Esophagus muscularis mucosa (tissue), 4 donors: ENCODE measurements around the gene BPIFB6. TPM values are rescaled to one million over a fixed set of nuclear protein-coding genes. Genes with fewer than 3 reads are reported as not detected.

ENCODE experiments used
- DNase-seq: peaks from one replicate; pipeline ENCODE4 v3.0.0-alpha.2; 2017; ENCODE audit errors: extremely low spot score
- H3K27ac ChIP-seq, 4 donors: fragments of 200-600 bp; sonication (generic); replicated peaks in 1 of 4; 1 replicate in 3 of 4; 2 replicates in 1 of 4; pipeline ENCODE4 v1.5.1; 2016 to 2019; ENCODE audit warnings: mild to moderate bottlenecking in 1 of 4
- H3K27me3 ChIP-seq, 4 donors: fragments of 200-600 bp; sonication (generic); one replicate each; pipeline versions ENCODE4 v1.5.1 to v1.6.0; 2016 to 2019
- H3K36me3 ChIP-seq, 4 donors: fragments of 200-600 bp; sonication (generic); one replicate each; pipeline ENCODE4 v1.5.1; 2016 to 2019
- H3K4me1 ChIP-seq, 4 donors: fragments of 200-600 bp; sonication (generic); one replicate each; pipeline ENCODE4 v1.5.1; 2016 to 2019
- H3K4me3 ChIP-seq, 4 donors: fragments of 200-600 bp; sonication (generic); 1 replicate in 2 of 4; 2 replicates in 2 of 4; pipeline ENCODE4 v1.5.1; 2016 to 2019; ENCODE audit warnings: mild to moderate bottlenecking in 4 of 4, moderate library complexity in 1 of 4
- H3K9me3 ChIP-seq, 4 donors: fragments of 200-600 bp; sonication (generic); 1 replicate in 3 of 4; 2 replicates in 1 of 4; pipeline ENCODE4 v1.5.1; 2016 to 2019
- EP300 ChIP-seq: sonication (generic); formaldehyde crosslinking; IDR thresholded peaks from one replicate; pipeline ENCODE4 v1.6.1; 2017; ENCODE audit warnings: antibody characterized with exemption
- POLR2A ChIP-seq: fragments of 450-650 bp; IDR thresholded peaks from one replicate; pipeline ENCODE4 v1.6.1; 2017; ENCODE audit warnings: antibody characterized with exemption, moderate library complexity, mild to moderate bottlenecking, low read depth
- POLR2AphosphoS5 ChIP-seq, 2 donors: sonication (generic); formaldehyde crosslinking; IDR thresholded peaks; one replicate each; pipeline ENCODE4 v1.6.1; 2017; ENCODE audit warnings: antibody characterized with exemption in 2 of 2
- WGBS: methylation state at CpG from one replicate; pipeline ENCODE4 v1.1.5; 2018; 5-methylcytosine and 5-hydroxymethylcytosine counted together
- intact Hi-C: fragments of 100-400 bp; cut with DNase I; formaldehyde crosslinking; loops from one replicate; pipeline ENCODE4 v1.15.1; 2023
- total RNA-seq, 4 donors: library from RNA; depleted of rRNA; stranded (reverse); fragments of >200 nt; gene quantifications; one replicate each; pipeline versions ENCODE4 v1.1.0 to v1.2.1, GENCODE V29; 2016
- TF ChIP-seq, protein P1 (sequence below), 3 experiments: fragments of 200-600 bp in 2 of 3; fragments of 450-650 bp in 1 of 3; sonication (generic) in 2 of 3; IDR thresholded peaks; one replicate each; pipeline ENCODE4 v1.5.1; 2017 to 2019; ENCODE audit warnings: antibody characterized with exemption in 3 of 3, mild to moderate bottlenecking in 2 of 3, moderate library complexity in 1 of 3

Gene BPIFB6
- total RNA-seq, 4 donors from 2014 or later, result not detected

DNA sequence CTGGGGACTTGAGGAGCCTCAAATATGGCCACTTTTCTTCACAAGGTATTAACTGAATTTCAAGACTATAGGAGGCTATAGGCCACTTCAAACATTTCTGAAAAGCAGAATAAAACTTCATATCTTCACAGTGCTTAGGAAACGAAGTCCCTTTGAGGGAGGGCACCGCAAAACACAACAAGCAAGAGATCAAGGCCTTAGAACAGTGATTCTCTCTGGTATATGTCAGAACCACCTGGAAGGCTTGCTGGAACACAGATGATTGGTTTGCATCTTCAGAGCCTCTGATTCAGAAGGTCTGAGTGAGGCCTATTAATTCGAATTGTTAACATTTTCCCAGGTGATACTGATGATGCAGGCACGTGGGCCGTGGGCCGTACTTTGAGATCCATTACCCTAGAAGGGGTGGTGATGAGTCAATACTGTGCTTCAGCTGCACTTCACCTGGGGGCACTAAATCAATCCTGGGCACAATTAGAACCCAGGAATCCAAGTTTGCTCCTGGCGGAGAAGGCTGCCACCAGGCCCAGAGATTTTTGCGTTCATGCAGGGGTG lies 37.9 kb upstream of the BPIFB6 start:
- 75% methylated on average over 8 of the region's 8 CpGs for WGBS
- H3K4me3 ChIP-seq, result no peak overlapping the region
- peaks cover 0 to 6% (median 0%) of the 10 kb centered on the region in 4 donors for H3K9me3 ChIP-seq
- H3K27me3 ChIP-seq, result peaks cover 0 to 31% (median 0%) of the 10 kb centered on the region in 4 donors
- intact Hi-C loops, result no loop called here
- H3K27ac ChIP-seq, result no peak overlapping the region
- TF ChIP-seq EP300 (no peak), POLR2AphosphoS5 (IDR thresholded peaks at IDR 0.05) (no peak), POLR2A (no peak)
- TF ChIP-seq, protein P1, sequence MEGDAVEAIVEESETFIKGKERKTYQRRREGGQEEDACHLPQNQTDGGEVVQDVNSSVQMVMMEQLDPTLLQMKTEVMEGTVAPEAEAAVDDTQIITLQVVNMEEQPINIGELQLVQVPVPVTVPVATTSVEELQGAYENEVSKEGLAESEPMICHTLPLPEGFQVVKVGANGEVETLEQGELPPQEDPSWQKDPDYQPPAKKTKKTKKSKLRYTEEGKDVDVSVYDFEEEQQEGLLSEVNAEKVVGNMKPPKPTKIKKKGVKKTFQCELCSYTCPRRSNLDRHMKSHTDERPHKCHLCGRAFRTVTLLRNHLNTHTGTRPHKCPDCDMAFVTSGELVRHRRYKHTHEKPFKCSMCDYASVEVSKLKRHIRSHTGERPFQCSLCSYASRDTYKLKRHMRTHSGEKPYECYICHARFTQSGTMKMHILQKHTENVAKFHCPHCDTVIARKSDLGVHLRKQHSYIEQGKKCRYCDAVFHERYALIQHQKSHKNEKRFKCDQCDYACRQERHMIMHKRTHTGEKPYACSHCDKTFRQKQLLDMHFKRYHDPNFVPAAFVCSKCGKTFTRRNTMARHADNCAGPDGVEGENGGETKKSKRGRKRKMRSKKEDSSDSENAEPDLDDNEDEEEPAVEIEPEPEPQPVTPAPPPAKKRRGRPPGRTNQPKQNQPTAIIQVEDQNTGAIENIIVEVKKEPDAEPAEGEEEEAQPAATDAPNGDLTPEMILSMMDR (IDR thresholded peaks at IDR 0.05), result no peak
- H3K36me3 ChIP-seq, result no peaks in the 10 kb centered on the region
- no peak for DNase-seq
- no peaks in the 10 kb centered on the region for H3K4me1 ChIP-seq

DNA sequence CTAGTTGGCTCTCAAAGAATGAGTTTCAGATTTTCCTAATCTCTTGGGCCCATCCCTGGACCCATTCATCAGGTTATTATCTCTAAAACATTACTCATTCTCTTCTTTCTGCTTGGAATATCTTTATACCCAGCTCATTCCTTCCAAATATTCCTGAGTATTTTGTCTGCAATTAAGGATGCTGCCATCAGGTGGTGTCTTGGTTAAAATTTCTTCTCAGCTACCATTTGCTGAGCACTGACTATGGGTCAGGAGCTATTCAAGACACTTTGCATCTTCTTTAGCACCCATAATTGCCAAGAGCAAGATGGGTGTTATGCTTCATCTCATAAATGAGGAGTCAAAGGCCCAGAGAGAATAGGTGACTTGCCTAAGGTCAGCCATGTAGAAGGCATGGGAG lies 35.6 kb upstream of the BPIFB6 start:
- peaks cover 0 to 13% (median 0%) of the 10 kb centered on the region in 4 donors for H3K27me3 ChIP-seq
- TF ChIP-seq, protein P1 (IDR thresholded peaks at IDR 0.05), result no peak
- TF ChIP-seq EP300 (no peak), POLR2AphosphoS5 (IDR thresholded peaks at IDR 0.05) (no peak), POLR2A (no peak)
- H3K4me3 ChIP-seq, result no peak overlapping the region
- intact Hi-C loops, result no loop called here
- H3K9me3 ChIP-seq, result peaks cover 0 to 6% (median 0%) of the 10 kb centered on the region in 4 donors
- no peak for DNase-seq
- no peaks in the 10 kb centered on the region for H3K4me1 ChIP-seq
- H3K27ac ChIP-seq, result no peak overlapping the region
- H3K36me3 ChIP-seq, result no peaks in the 10 kb centered on the region

DNA sequence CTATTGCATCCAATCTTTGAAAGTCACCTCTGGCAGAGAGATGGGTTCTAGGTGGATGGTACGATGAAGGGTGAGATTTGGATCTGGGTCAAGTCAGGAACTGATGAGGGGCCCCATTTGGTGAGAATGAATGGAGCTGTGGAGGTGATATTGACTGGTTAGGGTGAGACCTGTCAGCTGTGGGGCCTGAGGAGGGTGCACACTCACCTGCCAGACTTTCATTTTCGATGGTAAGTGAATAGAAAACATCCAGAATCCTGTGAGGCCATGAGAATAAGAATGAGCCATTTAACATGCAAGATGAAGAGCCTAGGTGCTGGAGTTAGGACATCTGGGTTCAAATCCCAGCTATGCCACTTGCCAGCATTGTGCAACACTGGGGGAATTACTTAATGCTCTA lies 34.0 kb upstream of the BPIFB6 start:
- Histone ChIP-seq H3K36me3 (no peaks in the 10 kb centered on the region), H3K4me3 (no peak overlapping the region), H3K27me3 (peaks cover 0 to 4% (median 0%) of the 10 kb centered on the region in 4 donors), H3K4me1 (no peaks in the 10 kb centered on the region), H3K9me3 (peaks cover 0 to 6% (median 0%) of the 10 kb centered on the region in 4 donors), H3K27ac (no peak overlapping the region)
- intact Hi-C loops, result no loop called here
- WGBS, result 77% methylated on average over 2 of the region's 2 CpGs
- DNase-seq, result no peak
- TF ChIP-seq EP300 (no peak), POLR2A (no peak), POLR2AphosphoS5 (IDR thresholded peaks at IDR 0.05) (no peak)
- TF ChIP-seq, protein P1 (IDR thresholded peaks at IDR 0.05), result no peak

DNA sequence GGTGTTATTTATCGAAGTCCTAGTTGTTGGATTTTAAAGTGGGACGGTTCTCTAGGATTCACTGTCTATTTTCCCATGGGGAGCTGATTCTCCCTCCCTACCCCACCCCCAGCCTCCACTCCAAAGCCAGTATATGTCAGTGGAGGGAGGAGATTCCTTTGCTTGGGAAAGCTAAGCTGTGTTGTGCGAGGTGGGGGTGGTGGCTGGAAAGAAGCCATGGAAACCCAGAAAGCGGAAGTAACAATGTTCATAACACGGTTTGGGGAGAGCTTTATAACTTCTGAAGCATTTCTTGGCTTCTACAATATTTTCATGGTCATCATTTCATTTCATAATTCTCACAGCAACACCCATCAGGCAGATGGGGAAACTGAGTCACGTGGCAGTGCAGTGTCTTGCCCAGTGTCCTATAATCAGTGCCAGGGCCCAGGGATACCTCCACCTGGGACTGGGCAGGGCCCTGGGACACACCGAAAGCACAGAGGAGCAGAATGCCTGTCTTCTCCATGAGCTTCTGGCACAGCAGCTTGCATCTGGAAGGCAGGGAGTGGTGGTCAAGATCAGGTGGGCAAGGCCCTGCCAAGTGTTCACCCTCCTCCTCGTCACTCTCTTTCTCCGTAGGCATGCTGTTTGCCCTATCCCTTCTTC lies 31.7 kb upstream of the BPIFB6 start:
- no peak for DNase-seq
- Histone ChIP-seq H3K36me3 (no peaks in the 10 kb centered on the region), H3K27ac (no peak overlapping the region), H3K9me3 (peaks cover 0 to 6% (median under 1%) of the 10 kb centered on the region in 4 donors), H3K4me1 (no peaks in the 10 kb centered on the region), H3K27me3 (peaks cover 0 to 4% (median 0%) of the 10 kb centered on the region in 4 donors), H3K4me3 (no peak overlapping the region)
- WGBS, result 55% methylated on average over 9 of the region's 9 CpGs
- intact Hi-C loops, result no loop called here
- TF ChIP-seq, protein P1 (IDR thresholded peaks at IDR 0.05), result no peak
- no peak for TF ChIP-seq POLR2A
- TF ChIP-seq POLR2AphosphoS5 (IDR thresholded peaks at IDR 0.05), result no peak
- TF ChIP-seq EP300, result no peak
